ENCODE data around the gene INPP5J.

Gene INPP5J

GRCh38 chr22:31107178-31107893 lies 15.4 kb upstream of the INPP5J start, which contains the start of gene SELENOM (continued):
- TF ChIP-seq, protein P1, sequence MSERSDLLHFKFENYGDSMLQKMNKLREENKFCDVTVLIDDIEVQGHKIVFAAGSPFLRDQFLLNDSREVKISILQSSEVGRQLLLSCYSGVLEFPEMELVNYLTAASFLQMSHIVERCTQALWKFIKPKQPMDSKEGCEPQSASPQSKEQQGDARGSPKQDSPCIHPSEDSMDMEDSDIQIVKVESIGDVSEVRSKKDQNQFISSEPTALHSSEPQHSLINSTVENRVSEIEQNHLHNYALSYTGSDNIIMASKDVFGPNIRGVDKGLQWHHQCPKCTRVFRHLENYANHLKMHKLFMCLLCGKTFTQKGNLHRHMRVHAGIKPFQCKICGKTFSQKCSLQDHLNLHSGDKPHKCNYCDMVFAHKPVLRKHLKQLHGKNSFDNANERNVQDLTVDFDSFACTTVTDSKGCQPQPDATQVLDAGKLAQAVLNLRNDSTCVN (tag by site-specific recombination; optimal IDR thresholded peaks at IDR 0.05), result peak; percentile 43
- TF ChIP-seq, protein P2, sequence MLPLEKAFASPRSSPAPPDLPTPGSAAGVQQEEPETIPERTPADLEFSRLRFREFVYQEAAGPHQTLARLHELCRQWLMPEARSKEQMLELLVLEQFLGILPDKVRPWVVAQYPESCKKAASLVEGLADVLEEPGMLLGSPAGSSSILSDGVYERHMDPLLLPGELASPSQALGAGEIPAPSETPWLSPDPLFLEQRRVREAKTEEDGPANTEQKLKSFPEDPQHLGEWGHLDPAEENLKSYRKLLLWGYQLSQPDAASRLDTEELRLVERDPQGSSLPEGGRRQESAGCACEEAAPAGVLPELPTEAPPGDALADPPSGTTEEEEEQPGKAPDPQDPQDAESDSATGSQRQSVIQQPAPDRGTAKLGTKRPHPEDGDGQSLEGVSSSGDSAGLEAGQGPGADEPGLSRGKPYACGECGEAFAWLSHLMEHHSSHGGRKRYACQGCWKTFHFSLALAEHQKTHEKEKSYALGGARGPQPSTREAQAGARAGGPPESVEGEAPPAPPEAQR (tag by site-specific recombination; IDR thresholded peaks at IDR 0.05), result no peak
- TF ChIP-seq ZFP3 (tag by site-specific recombination; IDR thresholded peaks at IDR 0.05; ENCODE audit: low read depth), result no peak
- TF ChIP-seq ZNF24 (tag by site-specific recombination; IDR thresholded peaks at IDR 0.05), result no peak; the same call in 1 of the 2 replicates
- peak; percentile 78; the same call in 1 of the 2 replicates for TF ChIP-seq BCL11A (tag by site-specific recombination; IDR thresholded peaks at IDR 0.05; ENCODE audit: low read depth)
- no peak for TF ChIP-seq ZNF560 (tag by site-specific recombination; IDR thresholded peaks at IDR 0.05; ENCODE audit: borderline replicate concordance)
- peak; percentile 40; the same call in 1 of the 2 replicates for TF ChIP-seq SP7 (tag by site-specific recombination; IDR thresholded peaks at IDR 0.05)
- TF ChIP-seq ZNF549 (tag by site-specific recombination; IDR thresholded peaks at IDR 0.05), result no peak
- no peak for TF ChIP-seq ZNF302 (tag by site-specific recombination; IDR thresholded peaks at IDR 0.05; ENCODE audit: low read depth)
- peak; percentile 88 for TF ChIP-seq KLF8 (tag by site-specific recombination; IDR thresholded peaks at IDR 0.05)
- no peak for TF ChIP-seq ZNF311 (tag by site-specific recombination; IDR thresholded peaks at IDR 0.05; ENCODE audit: borderline replicate concordance)
- no peak for TF ChIP-seq ZNF449 (tag by site-specific recombination; IDR thresholded peaks at IDR 0.05)
- TF ChIP-seq, protein P3, sequence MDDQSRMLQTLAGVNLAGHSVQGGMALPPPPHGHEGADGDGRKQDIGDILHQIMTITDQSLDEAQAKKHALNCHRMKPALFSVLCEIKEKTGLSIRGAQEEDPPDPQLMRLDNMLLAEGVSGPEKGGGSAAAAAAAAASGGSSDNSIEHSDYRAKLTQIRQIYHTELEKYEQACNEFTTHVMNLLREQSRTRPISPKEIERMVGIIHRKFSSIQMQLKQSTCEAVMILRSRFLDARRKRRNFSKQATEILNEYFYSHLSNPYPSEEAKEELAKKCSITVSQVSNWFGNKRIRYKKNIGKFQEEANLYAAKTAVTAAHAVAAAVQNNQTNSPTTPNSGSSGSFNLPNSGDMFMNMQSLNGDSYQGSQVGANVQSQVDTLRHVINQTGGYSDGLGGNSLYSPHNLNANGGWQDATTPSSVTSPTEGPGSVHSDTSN (CRISPR knock-in tag; IDR thresholded peaks at IDR 0.05), result no peak
- TF ChIP-seq ZNF670 (tag by site-specific recombination; IDR thresholded peaks at IDR 0.05; ENCODE audit: low read depth), result no peak
- TF ChIP-seq ZNF660 (tag by site-specific recombination; IDR thresholded peaks at IDR 0.05), result peak; percentile 53; the same call in 1 of the 2 replicates
- TF ChIP-seq HOXA7 (CRISPR knock-in tag; IDR thresholded peaks at IDR 0.05; ENCODE audit: borderline replicate concordance), result no peak
- TF ChIP-seq, protein P4, sequence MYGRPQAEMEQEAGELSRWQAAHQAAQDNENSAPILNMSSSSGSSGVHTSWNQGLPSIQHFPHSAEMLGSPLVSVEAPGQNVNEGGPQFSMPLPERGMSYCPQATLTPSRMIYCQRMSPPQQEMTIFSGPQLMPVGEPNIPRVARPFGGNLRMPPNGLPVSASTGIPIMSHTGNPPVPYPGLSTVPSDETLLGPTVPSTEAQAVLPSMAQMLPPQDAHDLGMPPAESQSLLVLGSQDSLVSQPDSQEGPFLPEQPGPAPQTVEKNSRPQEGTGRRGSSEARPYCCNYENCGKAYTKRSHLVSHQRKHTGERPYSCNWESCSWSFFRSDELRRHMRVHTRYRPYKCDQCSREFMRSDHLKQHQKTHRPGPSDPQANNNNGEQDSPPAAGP (tag by site-specific recombination; IDR thresholded peaks at IDR 0.05), result peak; percentile 52; the same call in 1 of the 2 replicates
- no peak for TF ChIP-seq ZNF404 (tag by site-specific recombination; IDR thresholded peaks at IDR 0.05)
- TF ChIP-seq ZNF76 (tag by site-specific recombination; IDR thresholded peaks at IDR 0.05; ENCODE audit: borderline replicate concordance, low read depth), result peak; percentile 34; the same call in 1 of the 2 replicates
- no peak for TF ChIP-seq ZNF174 (tag by site-specific recombination; IDR thresholded peaks at IDR 0.05)
- no peak for TF ChIP-seq ZXDB (tag by site-specific recombination; IDR thresholded peaks at IDR 0.05)
- TF ChIP-seq ZBTB20 (tag by site-specific recombination; IDR thresholded peaks at IDR 0.05), result peak; percentile 29; the same call in 1 of the 2 replicates
- TF ChIP-seq ZEB2 (tag by site-specific recombination; IDR thresholded peaks at IDR 0.05), result peak; percentile 79; the same call in 1 of the 2 replicates
- TF ChIP-seq ZNF184 (tag by site-specific recombination; IDR thresholded peaks at IDR 0.05), result no peak
- TF ChIP-seq ZSCAN5A (tag by site-specific recombination; IDR thresholded peaks at IDR 0.05), result no peak
- TF ChIP-seq ZBTB17 (tag by site-specific recombination; IDR thresholded peaks at IDR 0.05), result peak; percentile 97
- TF ChIP-seq, protein P5, sequence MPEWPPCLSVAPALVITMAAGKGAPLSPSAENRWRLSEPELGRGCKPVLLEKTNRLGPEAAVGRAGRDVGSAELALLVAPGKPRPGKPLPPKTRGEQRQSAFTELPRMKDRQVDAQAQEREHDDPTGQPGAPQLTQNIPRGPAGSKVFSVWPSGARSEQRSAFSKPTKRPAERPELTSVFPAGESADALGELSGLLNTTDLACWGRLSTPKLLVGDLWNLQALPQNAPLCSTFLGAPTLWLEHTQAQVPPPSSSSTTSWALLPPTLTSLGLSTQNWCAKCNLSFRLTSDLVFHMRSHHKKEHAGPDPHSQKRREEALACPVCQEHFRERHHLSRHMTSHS (tag by site-specific recombination; IDR thresholded peaks at IDR 0.05), result no peak
- TF ChIP-seq PRDM1 (tag by site-specific recombination; IDR thresholded peaks at IDR 0.05), result peak; percentile 95; the same call in 1 of the 2 replicates
- no peak for TF ChIP-seq ZNF621 (tag by site-specific recombination; IDR thresholded peaks at IDR 0.05)
- TF ChIP-seq ZNF654 (tag by site-specific recombination; IDR thresholded peaks at IDR 0.05; ENCODE audit: low read depth), result peak; percentile 95
- no peak for TF ChIP-seq ZNF433 (tag by site-specific recombination; IDR thresholded peaks at IDR 0.05; ENCODE audit: low read depth)
- TF ChIP-seq SP2 (tag by site-specific recombination; IDR thresholded peaks at IDR 0.05), result peak; percentile 78

All from HEK293 (cell line).